Endothelial cell of umbilical vein (primary cell): Measurements from ENCODE around the gene HIP1R. TPM values are rescaled to one million over a fixed set of nuclear protein-coding genes. Genes with fewer than 3 reads are reported as not detected.
A peak's percentile ranks its signal among the peaks of the same experiment; 100 is the strongest.

Experiments used
- BruUV-seq: library from RNA; stranded (reverse); fragments of 400-500 nt; replicated peaks from 2 replicates; lab custom pipeline; 2021; lab: Mats Ljungman, UMichigan
- CTCF ChIA-PET: fragments of 300-600, 350-600 bp; sonication (Branson Sonifier 250); formaldehyde crosslinking; loops from one replicate; lab custom pipeline; 2021; ENCODE audit warnings: antibody characterized with exemption, inconsistent platforms; lab: Charles Lee
- POLR2A ChIA-PET: fragments of 300-600, 350-600 bp; sonication (Branson Sonifier 250); formaldehyde crosslinking; loops from one replicate; lab custom pipeline; 2021; ENCODE audit warnings: antibody characterized with exemption, inconsistent platforms; lab: Charles Lee
- DNase-seq: peaks from one replicate; pipeline ENCODE4 v3.0.0-alpha.2; 2011; ENCODE audit warnings: low read depth, low spot score
- FAIRE-seq: peaks from 2 replicates; lab custom pipeline; 2011; peaks lifted over from hg19 to GRCh38; lab: Jason Lieb, UNC
- H2AFZ ChIP-seq: 2 replicates; pipeline ENCODE4 v1.6.0; 2012; ENCODE audit warnings: low read depth, low read length, control low read depth, inconsistent platforms
- H3K27ac ChIP-seq: 2 replicates; pipeline ENCODE4 v1.5.1; 2011; ENCODE audit warnings: low read depth, mild to moderate bottlenecking, control low read depth, low read length, moderate library complexity; ENCODE audit not compliant: insufficient read depth
- H3K27me3 ChIP-seq, 2 experiments: 2 replicates each; pipeline versions ENCODE4 v1.6.0 to v1.6.1; 2011; ENCODE audit warnings: low read length in 2 of 2, mixed read lengths in 1 of 2; ENCODE audit not compliant: control insufficient read depth in 2 of 2, insufficient read depth in 2 of 2
- H3K36me3 ChIP-seq, 2 experiments: 2 replicates in 1 of 2; 3 replicates in 1 of 2; pipeline ENCODE4 v1.5.1; 2011; ENCODE audit warnings: low read length in 2 of 2, mild to moderate bottlenecking in 1 of 2, moderate library complexity in 1 of 2; ENCODE audit not compliant: control insufficient read depth in 2 of 2, insufficient read depth in 2 of 2; ENCODE audit errors: extremely low read depth in 1 of 2
- H3K4me1 ChIP-seq: 3 replicates; pipeline ENCODE4 v1.5.1; 2011; ENCODE audit warnings: mild to moderate bottlenecking, low read length; ENCODE audit not compliant: control insufficient read depth, insufficient read depth; ENCODE audit errors: extremely low read depth
- H3K4me2 ChIP-seq: 2 replicates; pipeline ENCODE4 v1.6.1; 2011; ENCODE audit warnings: low read length, control low read depth, mixed read lengths; ENCODE audit not compliant: insufficient read depth
- H3K4me3 ChIP-seq, 3 experiments: fragments of 200-600 bp in 1 of 3; sonication (generic), shearing (Covaris generic) in 1 of 3; replicated peaks in 1 of 3; 2 replicates each; pipeline ENCODE4 v1.5.1; 2011 to 2016; ENCODE audit warnings: control low read depth in 3 of 3, low read length in 3 of 3, mild to moderate bottlenecking in 2 of 3, inconsistent platforms in 1 of 3, low read depth in 1 of 3, moderate library complexity in 1 of 3; ENCODE audit not compliant: insufficient read depth in 1 of 3
- H3K79me2 ChIP-seq: 2 replicates; pipeline ENCODE4 v1.6.0; 2012; ENCODE audit warnings: low read length, inconsistent platforms; ENCODE audit not compliant: control insufficient read depth, insufficient read depth
- H3K9ac ChIP-seq: replicated peaks from 2 replicates; pipeline ENCODE3; 2011; ENCODE audit warnings: low read length, control low read depth; ENCODE audit not compliant: insufficient read depth; ENCODE audit errors: extremely low read depth
- H3K9me1 ChIP-seq: replicated peaks from 3 replicates; pipeline ENCODE4 v1.6.0; 2011; ENCODE audit warnings: mild to moderate bottlenecking, low read length; ENCODE audit not compliant: control insufficient read depth, insufficient read depth; ENCODE audit errors: extremely low read depth
- H3K9me3 ChIP-seq: replicated peaks from 2 replicates; pipeline ENCODE4 v1.5.1; 2012; ENCODE audit warnings: low read length, inconsistent platforms; ENCODE audit not compliant: control insufficient read depth, insufficient read depth
- H4K20me1 ChIP-seq: replicated peaks from 2 replicates; pipeline ENCODE3; 2011; ENCODE audit warnings: mild to moderate bottlenecking, low read length; ENCODE audit not compliant: control insufficient read depth, insufficient read depth; ENCODE audit errors: extremely low read depth
- EZH2 ChIP-seq: IDR thresholded peaks from 2 replicates; pipeline ENCODE4 v1.6.1; 2012; ENCODE audit warnings: borderline replicate concordance, low read depth, mild to moderate bottlenecking, moderate library complexity, low read length, inconsistent platforms; ENCODE audit not compliant: severe bottlenecking
- FOS ChIP-seq: IDR thresholded peaks from 2 replicates; pipeline ENCODE4 v1.6.1; 2011; ENCODE audit warnings: mild to moderate bottlenecking, low read length, moderate library complexity, borderline replicate concordance; ENCODE audit not compliant: insufficient read depth
- JUN ChIP-seq: IDR thresholded peaks from 2 replicates; pipeline ENCODE4 v1.6.1; 2011; ENCODE audit warnings: borderline replicate concordance, low read depth; ENCODE audit not compliant: insufficient read length, insufficient read depth
- dilution Hi-C: fragments of 300-500 bp; cut with MboI; formaldehyde crosslinking; loops from one replicate; pipeline ENCODE4 v1.15.0; 2019; ENCODE audit warnings: low sequenced_read_pairs; ENCODE audit not compliant: extremely low pct_ligation_motif_present
- intact Hi-C: fragments of 100-400 bp; cut with micrococcal nuclease; formaldehyde crosslinking; loops from one replicate; pipeline ENCODE4 v1.10.0; 2022
- polyA plus RNA-seq, 4 experiments: library from polyadenylated mRNA; depleted of rRNA in 3 of 4; stranded (reverse) in 3 of 4; unstranded in 1 of 4; fragments of >200 nt; gene quantifications; 2 replicates each; pipeline versions ENCODE4 v1.2.1 to v1.2.3, GENCODE V29; 2011 to 2012; ENCODE audit warnings: missing spikeins in 1 of 4
- total RNA-seq: library from RNA; stranded (reverse); gene quantifications from 2 replicates; pipeline ENCODE4 v1.2.3, GENCODE V29; 2021

The HIP1R gene
- total and polyA plus RNA-seq, 2 donors (not counting 3 experiments of a cell fraction or from before 2014, with no cell fraction given) = 111 to 122 TPM

DNA sequence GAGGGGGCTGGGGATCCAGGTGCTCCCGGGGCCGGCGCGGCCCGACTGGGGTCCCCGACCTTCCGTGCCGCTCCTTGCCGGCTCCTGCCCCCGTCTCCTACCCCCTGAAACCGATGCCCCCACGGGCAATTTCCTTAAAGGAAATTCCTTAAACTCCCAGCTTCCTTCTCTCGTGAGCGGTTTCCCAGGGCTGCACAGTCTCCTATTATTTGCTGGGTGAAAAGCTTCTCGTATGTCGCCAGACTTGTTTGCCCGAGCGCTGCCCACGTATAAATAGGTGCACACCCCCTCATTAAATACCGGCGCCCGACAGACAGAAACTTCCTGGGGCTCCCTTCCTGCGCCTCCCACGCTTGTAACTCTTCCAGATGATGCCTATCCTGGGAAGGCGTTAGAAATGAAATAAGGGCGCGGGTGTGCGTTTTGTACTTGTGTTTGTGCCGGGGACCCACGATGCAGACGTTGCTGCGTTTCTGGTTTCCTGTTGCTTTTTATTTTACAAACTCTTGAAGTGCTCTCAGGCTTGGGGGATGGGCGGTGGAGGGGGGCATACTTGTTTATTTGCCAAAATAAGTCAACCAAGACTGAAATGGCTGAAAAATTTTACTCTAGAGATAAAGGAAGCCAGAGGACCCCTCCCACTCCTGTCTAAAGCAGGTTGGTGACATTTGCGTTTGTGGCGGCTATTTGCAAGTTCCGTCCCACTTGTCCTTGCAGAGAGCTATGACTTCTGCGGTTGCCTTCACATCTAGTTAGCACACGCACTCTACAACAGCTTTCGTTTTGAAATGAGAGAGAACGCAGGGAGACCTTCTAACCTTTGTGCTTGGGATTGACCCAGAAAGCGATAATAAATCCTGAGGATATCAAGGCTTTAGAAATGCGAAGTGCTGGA is 1.0 kb downstream of the HIP1R start:
- H2AFZ ChIP-seq = peak overlapping the region; percentile 19
- H3K79me2 ChIP-seq = peaks cover 53% of the 10 kb centered on the region
- TF ChIP-seq FOS (no peak), EZH2 (no peak), JUN (no peak)
- CTCF ChIA-PET = interaction anchor here (0.7 to 2.5 kb wide), 10 partner anchors 10 to 111 kb away, joined by 3 to 14 read pairs (median 4); no protein-coding TSS in a partner anchor
- dilution Hi-C loops (no loop called here), intact Hi-C loops (loop anchor here (1.0 kb wide), 1 partner anchor 15 kb away; no protein-coding TSS in a partner anchor)
- H3K9me3 ChIP-seq = no peaks in the 10 kb centered on the region
- FAIRE-seq = peak; percentile 92
- peak overlapping the region; percentile 87 for H3K4me2 ChIP-seq
- peaks cover 2 to 10% of the 10 kb centered on the region in 2 experiments for H3K36me3 ChIP-seq
- peak overlapping the region; percentile 73 for H3K9ac ChIP-seq
- H3K4me1 ChIP-seq = peaks cover 35% of the 10 kb centered on the region
- H3K4me3 ChIP-seq = peak overlapping the region; percentile 72 to 91 (median 83)
- H3K9me1 ChIP-seq = no peaks in the 10 kb centered on the region
- peak; percentile 73 for DNase-seq
- TSS peak; percentile 44 for BruUV-seq
- POLR2A ChIA-PET = interaction anchor here (0.6 to 1.0 kb wide), 2 partner anchors 20 to 24 kb away, joined by 4 to 6 read pairs; no protein-coding TSS in a partner anchor
- H4K20me1 ChIP-seq = peaks cover 3% of the 10 kb centered on the region
- H3K27me3 ChIP-seq = no peaks in the 10 kb centered on the region
- peak overlapping the region; percentile 58 for H3K27ac ChIP-seq
